Common myeloid progenitor, CD34-positive (primary cell): ENCODE data around the gene UAP1L1.

Experiments
- CTCF ChIA-PET: fragments of 350-600 bp; sonication (Branson Sonifier 250); formaldehyde crosslinking; loops from one replicate; lab custom pipeline; 2021; ENCODE audit warnings: antibody characterized with exemption; lab: Charles Lee
- POLR2A ChIA-PET: fragments of 350-600 bp; sonication (Branson Sonifier 250); formaldehyde crosslinking; loops from one replicate; lab custom pipeline; 2021; ENCODE audit warnings: antibody characterized with exemption; lab: Charles Lee
- DNase-seq, 3 donors: peaks; one replicate each; pipeline versions ENCODE4 v3.0.0 to v3.0.0-alpha.2; 2013
- H3K27ac ChIP-seq, 2 experiments: 1 replicate in 1 of 2; 2 replicates in 1 of 2; pipeline ENCODE4 v1.7.0; 2013; ENCODE audit warnings: inconsistent platforms in 2 of 2, low read length in 2 of 2, mild to moderate bottlenecking in 2 of 2, low read depth in 1 of 2, moderate library complexity in 1 of 2; ENCODE audit not compliant: severe bottlenecking in 2 of 2, insufficient read depth in 1 of 2, poor library complexity in 1 of 2
- H3K27me3 ChIP-seq, 5 experiments: replicated peaks in 2 of 5; 1 replicate in 3 of 5; 2 replicates in 2 of 5; pipeline versions ENCODE4 v1.6.1 to v1.7.0; 2013; ENCODE audit warnings: low read length in 4 of 5, mild to moderate bottlenecking in 2 of 5, moderate library complexity in 2 of 5, inconsistent platforms in 1 of 5; ENCODE audit not compliant: insufficient read depth in 5 of 5, control insufficient read depth in 4 of 5
- H3K36me3 ChIP-seq, 4 experiments: 1 replicate in 2 of 4; 2 replicates in 2 of 4; pipeline versions ENCODE4 v1.6.1 to v1.7.0; 2013; ENCODE audit warnings: low read length in 3 of 4, control low read depth in 1 of 4, mild to moderate bottlenecking in 1 of 4; ENCODE audit not compliant: control insufficient read depth in 4 of 4, insufficient read depth in 4 of 4
- H3K4me1 ChIP-seq, 4 experiments: 1 replicate in 3 of 4; 2 replicates in 1 of 4; pipeline versions ENCODE4 v1.6.1 to v1.7.1; 2013; ENCODE audit warnings: low read length in 3 of 4, mild to moderate bottlenecking in 3 of 4, control low read depth in 1 of 4, inconsistent platforms in 1 of 4, moderate library complexity in 1 of 4; ENCODE audit not compliant: control insufficient read depth in 4 of 4, insufficient read depth in 4 of 4; ENCODE audit errors: control extremely low read depth in 1 of 4
- H3K4me3 ChIP-seq, 7 experiments: 1 replicate in 4 of 7; 2 replicates in 3 of 7; pipeline versions ENCODE4 v1.5.1 to v1.7.0; 2013; ENCODE audit warnings: mild to moderate bottlenecking in 7 of 7, low read length in 6 of 7, moderate library complexity in 6 of 7, inconsistent platforms in 2 of 7, low read depth in 2 of 7, control low read depth in 1 of 7; ENCODE audit not compliant: insufficient read depth in 4 of 7, control insufficient read depth in 1 of 7; ENCODE audit errors: extremely low read depth in 1 of 7
- H3K9me3 ChIP-seq, 5 experiments: 1 replicate in 4 of 5; 2 replicates in 1 of 5; pipeline versions ENCODE4 v1.6.1 to v1.7.1; 2013; ENCODE audit warnings: low read length in 4 of 5, mild to moderate bottlenecking in 2 of 5, inconsistent platforms in 1 of 5, low read depth in 1 of 5, moderate library complexity in 1 of 5; ENCODE audit not compliant: control insufficient read depth in 4 of 5, insufficient read depth in 2 of 5; ENCODE audit errors: control extremely low read depth in 1 of 5
- WGBS: methylation state at CpG from one replicate; pipeline ENCODE4 v1.1.5; 2013; ENCODE audit not compliant: insufficient coverage; 5-methylcytosine and 5-hydroxymethylcytosine counted together

The UAP1L1 gene

GRCh38 chr9:137068539-137069507 lies 8.5 kb upstream of the UAP1L1 start:
- peaks cover 0 to 25% (median 4%) of the 10 kb centered on the region in 4 experiments for H3K36me3 ChIP-seq
- H3K4me1 ChIP-seq, result peaks cover 0 to 44% (median 30%) of the 10 kb centered on the region in 4 experiments
- H3K9me3 ChIP-seq, result no peaks in the 10 kb centered on the region
- POLR2A ChIA-PET, result no interaction called here
- CTCF ChIA-PET, result interaction anchor here (0.9 to 8.9 kb wide), 21 partner anchors 8 to 275 kb away, joined by 3 to 76 read pairs (median 6); partner anchors contain the start of genes ABCA2, MAN1B1, NPDC1 and RNF224
- H3K27me3 ChIP-seq, result no peaks in the 10 kb centered on the region
- 96% methylated on average over 10 of the region's 17 CpGs for WGBS
- peak overlapping the region in 5 of 7 experiments; percentile 23 to 75 (median 69) for H3K4me3 ChIP-seq
- DNase-seq, result no peak
- H3K27ac ChIP-seq, result no peak overlapping the region

- ChIA-PET POLR2A (no interaction called here), CTCF (interaction anchor here (1.2 to 8.9 kb wide), 11 partner anchors 12 to 158 kb away, joined by 4 to 76 read pairs (median 11); partner anchors contain the start of genes ABCA2, MAN1B1, NPDC1 and RNF224)
- Histone ChIP-seq H3K4me1 (peaks cover 0 to 46% (median 30%) of the 10 kb centered on the region in 4 experiments), H3K9me3 (no peaks in the 10 kb centered on the region), H3K27ac (no peak overlapping the region), H3K27me3 (no peaks in the 10 kb centered on the region), H3K36me3 (peaks cover 0 to 18% (median 4%) of the 10 kb centered on the region in 4 experiments), H3K4me3 (peak overlapping the region in 6 of 7 experiments; percentile 13 to 75 (median 68))
- WGBS, result 6% methylated on average over 52 of the region's 52 CpGs
- DNase-seq, result peak in 1 of 3 donors; percentile 18
Measured at GRCh38 chr9:137069508-137070091, 7.7 kb upstream of the UAP1L1 start.

GRCh38 chr9:137070201-137070905 lies 7.0 kb upstream of the UAP1L1 start, which contains the start of gene SAPCD2:
Gene SAPCD2 (minus strand): TSS chr9:137070557. CDS start chr9:137070460, 97 bp downstream.
- ChIA-PET POLR2A (interaction anchor here (0.6 to 1.0 kb wide), 2 partner anchors 26 to 88 kb away, joined by 3 to 4 read pairs; no protein-coding TSS in a partner anchor), CTCF (interaction anchor here (0.9 to 8.9 kb wide), 11 partner anchors 11 to 122 kb away, joined by 3 to 76 read pairs (median 10); partner anchors contain the start of genes MAN1B1 and NPDC1)
- Histone ChIP-seq H3K4me3 (peak within 1 kb of the TSS; percentile 15 to 76 (median 69)), H3K4me1 (peaks cover 0 to 46% (median 30%) of the 10 kb centered on the region in 4 experiments), H3K9me3 (no peaks in the 10 kb centered on the region), H3K36me3 (peaks cover 0 to 13% (median 1%) of the 10 kb centered on the region in 4 experiments), H3K27me3 (no peaks in the 10 kb centered on the region), H3K27ac (peak within 1 kb of the TSS in 1 of 2 experiments; percentile 74)
- 0% methylated on average over 45 of the region's 74 CpGs for WGBS
- DNase-seq, result peak; percentile 89 to 94 (median 93)

GRCh38 chr9:137070906-137071275 lies 6.4 kb upstream of the UAP1L1 start:
- Histone ChIP-seq H3K4me3 (peak overlapping the region in 6 of 7 experiments; percentile 42 to 76 (median 70)), H3K27me3 (no peaks in the 10 kb centered on the region), H3K36me3 (peaks cover 0 to 8% (median under 1%) of the 10 kb centered on the region in 4 experiments), H3K4me1 (peaks cover 0 to 46% (median 30%) of the 10 kb centered on the region in 4 experiments), H3K27ac (peak overlapping the region in 1 of 2 experiments; percentile 74), H3K9me3 (no peaks in the 10 kb centered on the region)
- ChIA-PET CTCF (interaction anchor here (0.9 to 8.9 kb wide), 10 partner anchors 11 to 123 kb away, joined by 3 to 76 read pairs (median 10); partner anchors contain the start of genes MAN1B1 and NPDC1), POLR2A (interaction anchor here (1.0 kb wide), 1 partner anchor 26 kb away, joined by 4 read pairs; no protein-coding TSS in a partner anchor)
- WGBS, result 18% methylated on average over 6 of the region's 6 CpGs
- DNase-seq, result no peak

GRCh38 chr9:137071282-137071681 lies 6.0 kb upstream of the UAP1L1 start:
- DNase-seq, result no peak
- Histone ChIP-seq H3K27me3 (no peaks in the 10 kb centered on the region), H3K27ac (peak overlapping the region in 1 of 2 experiments; percentile 74), H3K4me1 (peaks cover 0 to 46% (median 30%) of the 10 kb centered on the region in 4 experiments), H3K36me3 (peaks cover 0 to 4% (median under 1%) of the 10 kb centered on the region in 4 experiments), H3K4me3 (peak overlapping the region in 5 of 7 experiments; percentile 52 to 76 (median 72)), H3K9me3 (no peaks in the 10 kb centered on the region)
- CTCF ChIA-PET, result interaction anchor here (0.9 to 8.9 kb wide), 10 partner anchors 10 to 123 kb away, joined by 3 to 76 read pairs (median 10); partner anchors contain the start of genes MAN1B1 and NPDC1
- WGBS, result 90% methylated on average over 2 of the region's 2 CpGs
- POLR2A ChIA-PET, result no interaction called here

- peaks cover 0 to 49% (median 40%) of the 10 kb centered on the region in 4 experiments for H3K4me1 ChIP-seq
- no peak overlapping the region for H3K27ac ChIP-seq
- peaks cover 0 to 4% (median 1%) of the 10 kb centered on the region in 4 experiments for H3K36me3 ChIP-seq
- ChIA-PET CTCF (interaction anchor here (1.4 kb wide), 1 partner anchor 10 kb away, joined by 3 read pairs; no protein-coding TSS in a partner anchor), POLR2A (no interaction called here)
- no peak for DNase-seq
- H3K9me3 ChIP-seq, result no peaks in the 10 kb centered on the region
- H3K27me3 ChIP-seq, result no peaks in the 10 kb centered on the region
- no peak overlapping the region for H3K4me3 ChIP-seq
- WGBS, result 95% methylated on average over 8 of the region's 8 CpGs
Measured at GRCh38 chr9:137073992-137074399, 3.3 kb upstream of the UAP1L1 start.
